ENCODE results near the gene PLA2G4E.

DNA sequence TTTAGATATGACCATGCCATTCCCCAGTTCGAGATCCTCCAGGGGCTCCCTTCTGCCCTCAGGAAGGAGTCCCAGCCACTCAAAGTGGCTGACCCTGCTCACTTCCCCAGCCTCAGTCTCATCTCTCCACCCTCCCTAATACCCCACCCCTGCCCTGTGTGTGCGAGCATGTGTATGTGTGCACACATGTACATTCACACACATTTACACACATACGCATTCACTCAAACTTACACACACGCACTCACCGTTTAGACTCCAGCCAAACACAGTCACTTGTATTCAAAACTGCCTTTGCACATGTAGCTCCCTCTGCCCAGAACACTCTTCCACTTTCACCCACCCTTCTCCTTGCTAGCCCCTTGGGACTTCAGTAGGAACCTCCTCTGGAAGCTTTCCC lies 11.4 kb downstream of the PLA2G4E start:
- no peak for TF ChIP-seq EP300 (IDR thresholded peaks at IDR 0.05)
- TF ChIP-seq, protein P1, sequence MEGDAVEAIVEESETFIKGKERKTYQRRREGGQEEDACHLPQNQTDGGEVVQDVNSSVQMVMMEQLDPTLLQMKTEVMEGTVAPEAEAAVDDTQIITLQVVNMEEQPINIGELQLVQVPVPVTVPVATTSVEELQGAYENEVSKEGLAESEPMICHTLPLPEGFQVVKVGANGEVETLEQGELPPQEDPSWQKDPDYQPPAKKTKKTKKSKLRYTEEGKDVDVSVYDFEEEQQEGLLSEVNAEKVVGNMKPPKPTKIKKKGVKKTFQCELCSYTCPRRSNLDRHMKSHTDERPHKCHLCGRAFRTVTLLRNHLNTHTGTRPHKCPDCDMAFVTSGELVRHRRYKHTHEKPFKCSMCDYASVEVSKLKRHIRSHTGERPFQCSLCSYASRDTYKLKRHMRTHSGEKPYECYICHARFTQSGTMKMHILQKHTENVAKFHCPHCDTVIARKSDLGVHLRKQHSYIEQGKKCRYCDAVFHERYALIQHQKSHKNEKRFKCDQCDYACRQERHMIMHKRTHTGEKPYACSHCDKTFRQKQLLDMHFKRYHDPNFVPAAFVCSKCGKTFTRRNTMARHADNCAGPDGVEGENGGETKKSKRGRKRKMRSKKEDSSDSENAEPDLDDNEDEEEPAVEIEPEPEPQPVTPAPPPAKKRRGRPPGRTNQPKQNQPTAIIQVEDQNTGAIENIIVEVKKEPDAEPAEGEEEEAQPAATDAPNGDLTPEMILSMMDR (IDR thresholded peaks at IDR 0.05) = no peak
